Right lobe of liver (tissue), 4 donors: ENCODE measurements around the gene REC114.

Experiments used
- POLR2A ChIP-seq: fragments of 450-650 bp; IDR thresholded peaks from one replicate; pipeline ENCODE4 v1.6.1; 2017; ENCODE audit warnings: antibody characterized with exemption, mild to moderate bottlenecking
- TF ChIP-seq, protein P1 (sequence below), 4 donors: fragments of 200-600 bp in 3 of 4; fragments of 450-650 bp in 1 of 4; IDR thresholded peaks; one replicate each; pipeline versions ENCODE4 v1.5.1 to v1.8.0; 2016 to 2022; ENCODE audit warnings: antibody characterized with exemption in 4 of 4, mild to moderate bottlenecking in 2 of 4
- donor health status: DM: no; HTN: no; CAD: no.
- donor health status: DM: no; HTN: no; CAD: no.
- donor health status: DM: no; HTN: yes; CAD: no.

DNA sequence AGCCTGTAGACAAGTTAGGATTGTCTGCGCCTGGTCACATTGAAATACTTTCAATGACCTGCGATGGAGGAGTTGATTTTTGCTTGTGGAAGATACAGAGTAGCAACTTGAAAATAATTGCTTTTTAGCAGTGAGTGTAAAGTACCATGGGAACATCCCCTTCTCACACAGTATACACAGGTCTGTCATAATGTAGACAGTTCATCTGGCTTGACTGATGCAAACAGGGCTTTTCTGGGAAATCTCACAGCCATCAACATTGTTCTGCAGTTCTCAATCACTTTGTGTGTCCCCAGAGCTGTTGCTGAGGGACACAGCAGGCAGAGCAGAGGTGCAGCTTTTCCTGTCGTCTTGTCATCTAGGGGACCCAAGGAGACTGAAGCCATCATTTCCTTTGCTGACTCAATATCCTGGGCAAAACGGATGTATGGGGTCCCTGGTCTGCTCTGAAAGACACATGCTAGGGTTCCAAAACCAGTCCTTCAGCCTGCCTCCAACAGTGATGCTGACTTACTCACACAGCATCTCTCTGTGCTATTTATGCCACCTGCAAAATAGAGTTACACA is 5.3 kb upstream of the REC114 start:
- TF ChIP-seq, protein P1, sequence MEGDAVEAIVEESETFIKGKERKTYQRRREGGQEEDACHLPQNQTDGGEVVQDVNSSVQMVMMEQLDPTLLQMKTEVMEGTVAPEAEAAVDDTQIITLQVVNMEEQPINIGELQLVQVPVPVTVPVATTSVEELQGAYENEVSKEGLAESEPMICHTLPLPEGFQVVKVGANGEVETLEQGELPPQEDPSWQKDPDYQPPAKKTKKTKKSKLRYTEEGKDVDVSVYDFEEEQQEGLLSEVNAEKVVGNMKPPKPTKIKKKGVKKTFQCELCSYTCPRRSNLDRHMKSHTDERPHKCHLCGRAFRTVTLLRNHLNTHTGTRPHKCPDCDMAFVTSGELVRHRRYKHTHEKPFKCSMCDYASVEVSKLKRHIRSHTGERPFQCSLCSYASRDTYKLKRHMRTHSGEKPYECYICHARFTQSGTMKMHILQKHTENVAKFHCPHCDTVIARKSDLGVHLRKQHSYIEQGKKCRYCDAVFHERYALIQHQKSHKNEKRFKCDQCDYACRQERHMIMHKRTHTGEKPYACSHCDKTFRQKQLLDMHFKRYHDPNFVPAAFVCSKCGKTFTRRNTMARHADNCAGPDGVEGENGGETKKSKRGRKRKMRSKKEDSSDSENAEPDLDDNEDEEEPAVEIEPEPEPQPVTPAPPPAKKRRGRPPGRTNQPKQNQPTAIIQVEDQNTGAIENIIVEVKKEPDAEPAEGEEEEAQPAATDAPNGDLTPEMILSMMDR (IDR thresholded peaks at IDR 0.05): no peak
- no peak for TF ChIP-seq POLR2A
